ENCODE results near the gene SLC15A3.

The SLC15A3 gene

DNA sequence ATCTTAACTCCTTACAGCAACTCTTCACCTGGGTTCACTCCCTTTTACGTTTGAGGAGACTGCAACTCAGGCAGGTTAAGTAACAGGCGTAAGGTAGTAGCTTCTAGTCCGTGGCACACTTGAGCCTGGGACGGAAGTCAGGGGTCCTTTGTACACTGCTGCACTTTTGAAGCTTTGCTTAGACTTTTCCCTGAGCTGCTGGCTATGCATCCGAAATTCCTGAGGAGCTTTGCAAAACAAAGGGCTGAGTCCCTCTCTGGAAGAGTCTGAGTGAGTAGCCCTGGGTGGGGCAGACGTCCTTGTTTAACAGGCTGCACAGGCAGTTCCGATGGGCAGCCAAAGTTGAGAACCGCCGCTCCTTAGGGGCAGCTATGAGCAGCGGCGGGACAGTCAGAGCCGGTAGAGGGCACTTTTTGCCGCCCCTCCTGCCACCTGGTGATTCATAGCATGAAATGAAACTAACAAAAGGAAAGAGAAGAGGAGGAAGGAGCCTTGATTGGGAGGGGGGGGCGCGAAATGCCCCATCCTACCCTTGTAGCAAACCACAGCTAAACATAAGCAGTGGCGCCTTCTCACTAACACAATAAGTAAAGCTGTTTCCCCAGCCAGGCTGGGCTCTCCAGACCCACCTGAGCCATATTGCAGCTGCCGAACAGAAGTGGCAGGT lies 36.6 kb downstream of the SLC15A3 start:
- TF ChIP-seq, protein P1, sequence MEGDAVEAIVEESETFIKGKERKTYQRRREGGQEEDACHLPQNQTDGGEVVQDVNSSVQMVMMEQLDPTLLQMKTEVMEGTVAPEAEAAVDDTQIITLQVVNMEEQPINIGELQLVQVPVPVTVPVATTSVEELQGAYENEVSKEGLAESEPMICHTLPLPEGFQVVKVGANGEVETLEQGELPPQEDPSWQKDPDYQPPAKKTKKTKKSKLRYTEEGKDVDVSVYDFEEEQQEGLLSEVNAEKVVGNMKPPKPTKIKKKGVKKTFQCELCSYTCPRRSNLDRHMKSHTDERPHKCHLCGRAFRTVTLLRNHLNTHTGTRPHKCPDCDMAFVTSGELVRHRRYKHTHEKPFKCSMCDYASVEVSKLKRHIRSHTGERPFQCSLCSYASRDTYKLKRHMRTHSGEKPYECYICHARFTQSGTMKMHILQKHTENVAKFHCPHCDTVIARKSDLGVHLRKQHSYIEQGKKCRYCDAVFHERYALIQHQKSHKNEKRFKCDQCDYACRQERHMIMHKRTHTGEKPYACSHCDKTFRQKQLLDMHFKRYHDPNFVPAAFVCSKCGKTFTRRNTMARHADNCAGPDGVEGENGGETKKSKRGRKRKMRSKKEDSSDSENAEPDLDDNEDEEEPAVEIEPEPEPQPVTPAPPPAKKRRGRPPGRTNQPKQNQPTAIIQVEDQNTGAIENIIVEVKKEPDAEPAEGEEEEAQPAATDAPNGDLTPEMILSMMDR (IDR thresholded peaks at IDR 0.05; ENCODE audit: extremely low read depth, insufficient read depth, missing control alignments): peak; percentile 48
- in situ Hi-C loops (cut with MboI; ENCODE audit: low pct_unique_long_range_greater_than_20kb, low sequenced_read_pairs, unreplicated experiment): no loop called here
- peak; percentile 84 for DNase-seq (ENCODE audit: low spot score)

DNA sequence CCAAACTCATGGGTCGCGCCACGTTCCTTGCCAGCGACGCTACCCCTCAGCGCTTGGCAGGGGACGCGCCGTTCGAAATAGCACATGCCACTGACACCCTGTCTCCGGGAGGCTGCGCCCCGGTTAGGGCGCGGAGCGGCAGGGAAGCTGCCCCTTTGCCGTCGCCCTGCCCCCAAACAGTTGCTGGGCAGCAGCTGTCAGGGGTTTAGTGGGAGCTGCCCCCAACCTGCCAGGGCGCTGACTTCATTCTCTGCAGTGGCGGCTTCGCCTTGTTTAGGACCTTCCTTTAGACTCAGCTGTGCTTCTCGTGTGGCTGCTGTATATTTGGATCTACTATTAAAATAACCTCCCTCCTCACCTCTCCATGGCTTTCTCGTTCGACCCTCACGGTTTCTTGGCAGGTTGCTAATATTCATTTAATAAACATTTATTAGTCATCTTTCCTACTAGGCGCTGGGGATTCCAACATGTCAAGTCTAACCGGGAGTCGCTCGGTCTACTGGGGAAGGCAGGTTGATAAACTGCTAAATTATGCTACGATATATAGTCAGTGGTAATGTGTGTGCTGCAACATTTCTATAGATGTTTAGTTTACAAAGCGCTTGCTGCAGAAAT lies 37.2 kb downstream of the SLC15A3 start:
- TF ChIP-seq, protein P1 (IDR thresholded peaks at IDR 0.05; ENCODE audit: extremely low read depth, insufficient read depth, missing control alignments): no peak
- in situ Hi-C loops (cut with MboI; ENCODE audit: low pct_unique_long_range_greater_than_20kb, low sequenced_read_pairs, unreplicated experiment): no loop called here
- DNase-seq (ENCODE audit: low spot score): peak; percentile 57

DNA sequence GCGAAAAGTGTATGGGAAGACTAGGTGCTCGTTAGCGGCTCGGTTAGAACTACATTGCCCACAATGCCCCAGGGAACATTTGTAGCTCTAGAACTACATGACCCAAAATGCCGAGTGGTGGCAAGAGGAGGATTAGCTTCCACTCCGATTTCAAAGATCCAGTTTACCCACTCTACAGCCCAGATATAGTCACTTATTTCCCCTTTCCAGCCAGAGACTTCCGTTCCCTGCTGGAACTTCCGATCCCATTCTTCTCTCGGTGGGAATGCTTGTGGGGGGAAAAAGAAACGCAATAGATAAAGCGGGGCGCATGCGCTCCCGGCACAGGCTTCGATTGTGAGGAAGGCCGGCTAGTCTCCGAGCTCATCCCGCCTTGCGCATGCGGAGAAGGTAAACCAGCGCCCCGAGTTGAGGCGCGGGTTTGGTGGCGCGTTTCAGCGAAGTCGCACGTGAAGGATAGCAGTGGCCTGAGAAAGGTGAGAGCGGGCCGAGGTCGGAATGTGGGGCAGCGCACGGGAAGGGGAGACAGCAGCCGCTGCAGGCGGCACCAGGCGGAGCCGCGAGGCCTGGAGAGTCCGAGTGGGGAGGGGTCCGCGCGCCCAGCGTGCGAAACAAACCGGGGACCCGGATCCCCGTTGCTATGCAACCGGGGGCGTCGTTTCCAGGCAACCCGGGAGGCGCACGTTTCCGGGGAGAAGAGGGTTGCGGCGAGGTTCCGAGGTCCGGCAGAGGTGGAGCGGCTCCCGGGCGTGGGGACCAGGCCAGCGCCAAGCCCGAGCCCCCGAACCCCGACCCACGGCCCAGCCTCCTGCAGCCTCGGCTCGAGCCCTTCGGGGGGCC lies 38.0 kb downstream of the SLC15A3 start, which contains the start of gene TMEM109:
Gene TMEM109 (plus strand): TSS at position 366 of the 840 bp plus-strand sequence. CDS start 5,536 bp downstream, outside the sequence.
- in situ Hi-C loops (cut with MboI; ENCODE audit: low pct_unique_long_range_greater_than_20kb, low sequenced_read_pairs, unreplicated experiment): no loop called here
- DNase-seq (ENCODE audit: low spot score): peak; percentile 94
- TF ChIP-seq, protein P1 (IDR thresholded peaks at IDR 0.05; ENCODE audit: extremely low read depth, insufficient read depth, missing control alignments): no peak

DNA sequence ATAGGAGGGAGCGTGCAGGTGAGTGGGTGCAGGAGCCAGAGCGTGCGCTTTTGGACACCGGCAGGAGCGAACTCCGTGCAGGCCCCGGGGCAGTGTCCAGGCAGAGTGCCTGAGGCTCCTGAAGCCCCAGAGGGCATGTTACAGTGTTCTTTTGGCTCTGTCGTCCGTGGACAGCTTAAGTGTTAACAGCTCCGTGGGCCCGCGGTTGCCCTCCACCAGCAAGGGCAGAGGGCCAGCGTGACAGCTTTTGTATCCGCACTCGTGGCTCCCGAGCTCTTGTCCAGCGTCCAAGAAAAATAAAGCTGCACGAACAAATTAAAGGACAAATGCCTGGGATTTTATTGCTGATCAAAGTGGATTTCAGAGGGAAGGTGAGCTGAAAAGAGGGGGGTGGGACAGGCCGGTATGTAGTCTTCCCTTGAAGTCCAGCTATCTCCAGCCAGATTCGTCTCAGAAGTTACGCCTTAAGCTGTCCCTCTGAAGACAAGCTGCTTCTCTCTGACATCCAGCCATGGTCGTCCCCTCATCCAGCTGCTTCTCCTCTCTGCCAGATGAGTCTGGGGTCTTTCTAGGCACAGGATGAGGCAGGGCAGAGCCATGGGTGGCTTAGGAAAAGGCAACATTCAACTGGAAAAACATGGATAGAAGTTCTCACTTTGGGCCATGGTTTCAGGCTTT lies 39.0 kb downstream of the SLC15A3 start:
- in situ Hi-C loops (cut with MboI; ENCODE audit: low pct_unique_long_range_greater_than_20kb, low sequenced_read_pairs, unreplicated experiment): no loop called here
- TF ChIP-seq, protein P1 (IDR thresholded peaks at IDR 0.05; ENCODE audit: extremely low read depth, insufficient read depth, missing control alignments): no peak
- no peak for DNase-seq (ENCODE audit: low spot score)

DNA sequence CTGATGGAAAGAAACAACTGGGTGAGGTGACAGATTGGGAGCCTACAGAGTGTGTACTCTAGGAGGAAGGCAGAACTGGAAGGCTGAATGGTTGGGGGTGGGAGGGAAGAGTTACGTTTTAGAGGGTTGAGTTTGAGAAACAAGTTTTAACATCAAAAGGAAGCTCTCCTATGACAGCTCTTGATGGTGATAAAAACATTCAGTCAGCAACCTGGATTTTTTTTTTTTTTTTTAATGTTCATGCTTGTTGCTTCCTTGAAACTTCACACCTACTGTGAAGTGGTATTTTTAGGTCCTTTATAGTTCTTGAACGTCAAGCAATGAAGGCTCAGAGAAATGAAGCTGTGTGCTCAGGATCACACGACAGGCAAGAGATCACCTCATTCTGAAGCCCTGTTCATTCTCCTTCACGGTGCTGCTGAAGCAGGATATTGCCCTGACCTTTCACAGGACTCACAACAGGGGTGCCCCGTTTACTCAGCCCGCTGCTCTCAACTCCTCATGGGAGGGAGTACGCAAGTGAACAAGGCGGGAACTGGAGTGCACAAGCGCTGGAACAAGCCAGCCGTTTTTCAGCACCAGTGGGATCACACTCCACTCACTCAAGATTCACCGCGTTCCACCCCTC lies 39.6 kb downstream of the SLC15A3 start:
- DNase-seq (ENCODE audit: low spot score): no peak
- TF ChIP-seq, protein P1 (IDR thresholded peaks at IDR 0.05; ENCODE audit: extremely low read depth, insufficient read depth, missing control alignments): no peak
- in situ Hi-C loops (cut with MboI; ENCODE audit: low pct_unique_long_range_greater_than_20kb, low sequenced_read_pairs, unreplicated experiment): no loop called here

All from GM13977 (cell line).